ENCODE results near the gene STX5.

Gene STX5

GRCh38 chr11:62782753-62783152, 49.1 kb downstream of the STX5 start:
- ATAC-seq (ENCODE audit: insufficient read depth, low read depth) (no peak), DNase-seq (no peak)
- TF ChIP-seq, protein P1, sequence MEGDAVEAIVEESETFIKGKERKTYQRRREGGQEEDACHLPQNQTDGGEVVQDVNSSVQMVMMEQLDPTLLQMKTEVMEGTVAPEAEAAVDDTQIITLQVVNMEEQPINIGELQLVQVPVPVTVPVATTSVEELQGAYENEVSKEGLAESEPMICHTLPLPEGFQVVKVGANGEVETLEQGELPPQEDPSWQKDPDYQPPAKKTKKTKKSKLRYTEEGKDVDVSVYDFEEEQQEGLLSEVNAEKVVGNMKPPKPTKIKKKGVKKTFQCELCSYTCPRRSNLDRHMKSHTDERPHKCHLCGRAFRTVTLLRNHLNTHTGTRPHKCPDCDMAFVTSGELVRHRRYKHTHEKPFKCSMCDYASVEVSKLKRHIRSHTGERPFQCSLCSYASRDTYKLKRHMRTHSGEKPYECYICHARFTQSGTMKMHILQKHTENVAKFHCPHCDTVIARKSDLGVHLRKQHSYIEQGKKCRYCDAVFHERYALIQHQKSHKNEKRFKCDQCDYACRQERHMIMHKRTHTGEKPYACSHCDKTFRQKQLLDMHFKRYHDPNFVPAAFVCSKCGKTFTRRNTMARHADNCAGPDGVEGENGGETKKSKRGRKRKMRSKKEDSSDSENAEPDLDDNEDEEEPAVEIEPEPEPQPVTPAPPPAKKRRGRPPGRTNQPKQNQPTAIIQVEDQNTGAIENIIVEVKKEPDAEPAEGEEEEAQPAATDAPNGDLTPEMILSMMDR (IDR thresholded peaks at IDR 0.05; ENCODE audit: borderline replicate concordance, extremely low read depth, low read length, poor library complexity, severe bottlenecking), result no peak
- TF ChIP-seq EZH2 (IDR thresholded peaks at IDR 0.05; ENCODE audit: borderline replicate concordance, low read depth, low read length, severe bottlenecking), result no peak
- Histone ChIP-seq H3K27me3 (ENCODE audit: insufficient read depth, low read length, poor library complexity) (no peaks in the 10 kb centered on the region), H3K9ac (ENCODE audit: low read depth, low read length) (no peak overlapping the region), H3K9me3 (ENCODE audit: insufficient read depth, low read length, severe bottlenecking) (no peaks in the 10 kb centered on the region), H3K79me2 (ENCODE audit: insufficient read depth, low read length) (peaks cover 16% of the 10 kb centered on the region), H3K4me3 (ENCODE audit: low read depth in 1 of 2, low read length in 2 of 2) (no peak overlapping the region), H4K20me1 (ENCODE audit: insufficient read depth, low read length) (no peaks in the 10 kb centered on the region), H2AFZ (ENCODE audit: low read depth, low read length) (no peak overlapping the region), H3K4me2 (ENCODE audit: insufficient read depth, low read length) (no peak overlapping the region), H3K4me1 (ENCODE audit: insufficient read depth, low read length) (peaks cover 13% of the 10 kb centered on the region), H3K27ac (ENCODE audit: low read length) (no peak overlapping the region), H3K36me3 (ENCODE audit: insufficient read depth, low read length) (peaks cover 45% of the 10 kb centered on the region)

- H3K36me3 ChIP-seq (ENCODE audit: insufficient read depth, low read length), result peaks cover 63% of the 10 kb centered on the region
Measured at GRCh38 chr11:62778441-62778840, 53.4 kb downstream of the STX5 start.

GRCh38 chr11:62777389-62777788, 54.5 kb downstream of the STX5 start:
- ATAC-seq (ENCODE audit: insufficient read depth, low read depth) (no peak), DNase-seq (no peak)
- H3K4me3 ChIP-seq (ENCODE audit: low read depth in 1 of 2, low read length in 2 of 2), result no peak overlapping the region
- peaks cover 57% of the 10 kb centered on the region for H3K36me3 ChIP-seq (ENCODE audit: insufficient read depth, low read length)
- no peak overlapping the region for H3K9ac ChIP-seq (ENCODE audit: low read depth, low read length)
- H4K20me1 ChIP-seq (ENCODE audit: insufficient read depth, low read length), result no peaks in the 10 kb centered on the region
- no peak overlapping the region for H3K27ac ChIP-seq (ENCODE audit: low read length)
- TF ChIP-seq, protein P1 (IDR thresholded peaks at IDR 0.05; ENCODE audit: borderline replicate concordance, extremely low read depth, low read length, poor library complexity, severe bottlenecking), result no peak
- TF ChIP-seq EZH2 (IDR thresholded peaks at IDR 0.05; ENCODE audit: borderline replicate concordance, low read depth, low read length, severe bottlenecking), result no peak
- H3K9me3 ChIP-seq (ENCODE audit: insufficient read depth, low read length, severe bottlenecking), result no peaks in the 10 kb centered on the region
- peaks cover 5% of the 10 kb centered on the region for H3K4me1 ChIP-seq (ENCODE audit: insufficient read depth, low read length)
- peaks cover 25% of the 10 kb centered on the region for H3K79me2 ChIP-seq (ENCODE audit: insufficient read depth, low read length)
- H3K27me3 ChIP-seq (ENCODE audit: insufficient read depth, low read length, poor library complexity), result no peaks in the 10 kb centered on the region
- H3K4me2 ChIP-seq (ENCODE audit: insufficient read depth, low read length), result no peak overlapping the region
- no peak overlapping the region for H2AFZ ChIP-seq (ENCODE audit: low read depth, low read length)

More at GRCh38 chr11:62778441-62778840, 53.4 kb downstream of the STX5 start:
- Histone ChIP-seq H3K4me3 (ENCODE audit: low read depth in 1 of 2, low read length in 2 of 2) (no peak overlapping the region), H3K9ac (ENCODE audit: low read depth, low read length) (no peak overlapping the region), H4K20me1 (ENCODE audit: insufficient read depth, low read length) (no peaks in the 10 kb centered on the region), H3K79me2 (ENCODE audit: insufficient read depth, low read length) (peaks cover 15% of the 10 kb centered on the region), H3K4me2 (ENCODE audit: insufficient read depth, low read length) (no peak overlapping the region), H2AFZ (ENCODE audit: low read depth, low read length) (no peak overlapping the region), H3K27me3 (ENCODE audit: insufficient read depth, low read length, poor library complexity) (no peaks in the 10 kb centered on the region), H3K9me3 (ENCODE audit: insufficient read depth, low read length, severe bottlenecking) (no peaks in the 10 kb centered on the region), H3K4me1 (ENCODE audit: insufficient read depth, low read length) (0 out of 2 replicates have a peak, but pooled peaks cover 3% of the 10 kb centered on the region), H3K27ac (ENCODE audit: low read length) (no peak overlapping the region)
- TF ChIP-seq, protein P1 (IDR thresholded peaks at IDR 0.05; ENCODE audit: borderline replicate concordance, extremely low read depth, low read length, poor library complexity, severe bottlenecking), result no peak
- no peak for DNase-seq
- ATAC-seq (ENCODE audit: insufficient read depth, low read depth), result no peak

- H3K27ac ChIP-seq (ENCODE audit: low read length), result no peak overlapping the region
- peaks cover 49% of the 10 kb centered on the region for H3K36me3 ChIP-seq (ENCODE audit: insufficient read depth, low read length)
- H3K79me2 ChIP-seq (ENCODE audit: insufficient read depth, low read length), result peaks cover 35% of the 10 kb centered on the region
- TF ChIP-seq EZH2 (IDR thresholded peaks at IDR 0.05; ENCODE audit: borderline replicate concordance, low read depth, low read length, severe bottlenecking), result no peak
- TF ChIP-seq, protein P1 (IDR thresholded peaks at IDR 0.05; ENCODE audit: borderline replicate concordance, extremely low read depth, low read length, poor library complexity, severe bottlenecking), result no peak
- H3K4me1 ChIP-seq (ENCODE audit: insufficient read depth, low read length), result peaks cover 15% of the 10 kb centered on the region
- H3K9me3 ChIP-seq (ENCODE audit: insufficient read depth, low read length, severe bottlenecking), result no peaks in the 10 kb centered on the region
- DNase-seq, result no peak
- H3K4me3 ChIP-seq (ENCODE audit: low read depth in 1 of 2, low read length in 2 of 2), result no peak overlapping the region
- no peaks in the 10 kb centered on the region for H4K20me1 ChIP-seq (ENCODE audit: insufficient read depth, low read length)
- no peaks in the 10 kb centered on the region for H3K27me3 ChIP-seq (ENCODE audit: insufficient read depth, low read length, poor library complexity)
- no peak overlapping the region for H2AFZ ChIP-seq (ENCODE audit: low read depth, low read length)
- H3K4me2 ChIP-seq (ENCODE audit: insufficient read depth, low read length), result no peak overlapping the region
- H3K9ac ChIP-seq (ENCODE audit: low read depth, low read length), result no peak overlapping the region
- ATAC-seq (ENCODE audit: insufficient read depth, low read depth), result no peak
Measured at GRCh38 chr11:62775646-62776045, 56.2 kb downstream of the STX5 start.
